Spinal cord (tissue), 10 donors: Measurements from ENCODE around the gene AKT2. TPM values are rescaled to one million over a fixed set of nuclear protein-coding genes. Genes with fewer than 3 reads are reported as not detected.

ENCODE experiments used
- DNase-seq, 6 donors: peaks; one replicate each; pipeline versions ENCODE4 v3.0.0 to v3.0.0-alpha.2; 2013 to 2015; ENCODE audit warnings: low spot score in 6 of 6, low read depth in 4 of 6
- H3K27ac ChIP-seq: one replicate; pipeline ENCODE4 v1.5.1; 2013; ENCODE audit warnings: low read depth, low read length, control low read depth
- H3K27me3 ChIP-seq: one replicate; pipeline ENCODE4 v1.6.1; 2013; ENCODE audit warnings: low read length; ENCODE audit not compliant: control insufficient read depth, insufficient read depth
- H3K36me3 ChIP-seq: one replicate; pipeline ENCODE4 v1.6.1; 2013; ENCODE audit warnings: low read length; ENCODE audit not compliant: control insufficient read depth, insufficient read depth
- H3K4me1 ChIP-seq: one replicate; pipeline ENCODE4 v1.6.1; 2013; ENCODE audit warnings: low read length; ENCODE audit not compliant: control insufficient read depth, insufficient read depth
- H3K4me3 ChIP-seq: one replicate; pipeline ENCODE4 v1.5.1; 2013; ENCODE audit warnings: low read depth, low read length, control low read depth
- H3K9me3 ChIP-seq: one replicate; pipeline ENCODE4 v1.6.1; 2013; ENCODE audit warnings: low read length; ENCODE audit not compliant: control insufficient read depth, insufficient read depth
- WGBS: methylation state at CpG from one replicate; pipeline ENCODE4 v1.1.5; 2013; ENCODE audit warnings: missing lambda C conversion rate; ENCODE audit not compliant: insufficient coverage; 5-methylcytosine and 5-hydroxymethylcytosine counted together
- polyA plus RNA-seq, 2 donors: library from polyadenylated mRNA; unstranded; fragments of 120-200 nt; gene quantifications; one replicate each; pipeline ENCODE4 v1.2.1, GENCODE V29; 2013; ENCODE audit not compliant: insufficient read length in 2 of 2
- total RNA-seq, 2 donors: library from RNA; depleted of rRNA in 1 of 2; stranded (reverse); fragments of 120-200 nt in 1 of 2; fragments of >200 nt in 1 of 2; gene quantifications; one replicate each; pipeline versions ENCODE4 v1.2.3 to v1.2.4, GENCODE V29; 2013 to 2014
- donor health status: healthy.

AKT2 gene
- total and polyA plus RNA-seq, 4 donors: 62.8 to 210 (median 140) TPM

DNA sequence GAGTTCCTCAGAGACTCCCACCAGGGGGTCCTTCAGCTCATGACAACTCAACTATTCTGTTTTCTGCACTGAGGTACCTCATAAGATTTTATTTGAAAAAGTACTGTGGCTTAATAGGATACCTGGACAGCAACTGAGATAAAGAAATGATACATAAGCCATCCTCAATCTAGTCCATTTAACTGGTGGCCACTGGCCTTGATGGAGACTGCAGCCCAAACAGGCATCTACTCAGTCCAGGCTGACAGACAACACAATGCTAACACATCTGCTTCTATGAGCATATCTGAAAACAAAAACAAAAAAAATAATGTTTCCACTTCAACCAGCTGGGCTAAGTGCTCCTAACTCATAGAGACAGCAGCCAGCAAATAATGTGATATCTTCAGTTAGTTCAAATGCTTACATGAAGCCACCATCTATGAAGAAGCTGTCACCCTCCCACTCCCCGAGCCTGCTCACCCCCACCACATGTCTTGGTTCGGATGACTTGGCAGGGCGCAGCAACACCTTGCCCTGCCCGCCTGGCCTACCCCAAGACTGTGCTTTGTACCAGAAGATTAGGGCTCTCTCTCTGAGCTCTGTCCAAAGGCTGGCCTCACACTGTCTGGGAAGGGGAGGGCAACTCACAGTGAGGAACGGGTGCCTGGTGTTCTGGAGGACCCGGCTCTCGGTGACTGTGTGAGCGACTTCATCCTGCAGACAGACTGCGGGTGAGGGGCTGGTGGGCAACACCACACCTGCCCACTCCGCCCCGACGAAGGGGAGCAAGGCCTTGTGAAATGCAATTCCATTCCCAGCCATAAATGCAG, 45.5 kb downstream of the AKT2 start:
- no peak for DNase-seq

DNA sequence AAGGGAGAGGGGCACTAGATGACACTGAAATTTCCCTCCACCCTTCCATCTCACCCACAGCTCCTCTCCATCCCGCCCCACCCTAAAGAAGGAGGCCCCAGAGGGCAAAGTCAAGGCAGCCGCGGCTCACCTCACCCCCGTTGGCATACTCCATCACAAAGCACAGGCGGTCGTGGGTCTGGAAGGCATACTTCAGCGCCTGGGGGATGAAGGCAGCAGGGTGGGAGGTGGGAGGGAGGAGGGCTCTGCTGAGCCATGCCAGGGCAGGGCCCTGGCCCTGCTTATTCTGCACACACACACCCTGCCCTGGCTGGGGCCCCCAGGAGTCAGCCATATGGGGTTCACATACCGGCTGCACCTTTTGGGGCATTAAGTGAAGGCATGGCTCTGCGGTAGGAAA, 46.4 kb downstream of the AKT2 start:
- Histone ChIP-seq H3K27me3 (no peaks in the 10 kb centered on the region), H3K4me1 (peaks cover 26% of the 10 kb centered on the region), H3K4me3 (no peak overlapping the region), H3K9me3 (no peaks in the 10 kb centered on the region), H3K36me3 (peaks cover 88% of the 10 kb centered on the region), H3K27ac (no peak overlapping the region)
- DNase-seq: no peak
- 95% methylated on average over 2 of the region's 9 CpGs for WGBS

More for the DNA sequence above, 45.5 kb downstream of the AKT2 start:
- H3K4me3 ChIP-seq: no peak overlapping the region
- no peaks in the 10 kb centered on the region for H3K27me3 ChIP-seq
- 90% methylated on average over 9 of the region's 12 CpGs for WGBS
- no peak overlapping the region for H3K27ac ChIP-seq
- H3K4me1 ChIP-seq: peaks cover 28% of the 10 kb centered on the region
- peaks cover 79% of the 10 kb centered on the region for H3K36me3 ChIP-seq
- no peaks in the 10 kb centered on the region for H3K9me3 ChIP-seq

DNA sequence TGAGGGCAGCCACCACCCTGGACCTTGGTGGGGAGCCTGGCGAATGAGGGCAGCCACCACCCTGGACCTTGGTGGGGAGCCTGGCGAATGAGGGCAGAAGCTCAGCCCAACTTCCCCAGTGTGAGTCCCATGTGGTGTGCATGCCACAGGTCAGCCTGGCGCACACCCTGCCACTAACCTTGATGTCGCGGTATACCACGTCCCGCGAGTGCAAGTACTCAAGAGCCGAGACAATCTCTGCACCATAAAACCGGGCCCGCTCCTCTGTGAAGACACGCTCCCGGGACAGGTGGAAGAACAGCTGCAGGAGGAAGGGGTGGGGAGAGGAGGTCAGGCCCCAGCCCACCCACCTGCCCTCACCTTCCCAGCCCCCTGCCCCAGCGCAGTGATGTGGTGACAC, 47.4 kb downstream of the AKT2 start:
- DNase-seq: no peak
- WGBS: 98% methylated on average over 10 of the region's 14 CpGs
- H3K4me1 ChIP-seq: peaks cover 18% of the 10 kb centered on the region
- no peak overlapping the region for H3K4me3 ChIP-seq
- H3K9me3 ChIP-seq: no peaks in the 10 kb centered on the region
- no peak overlapping the region for H3K27ac ChIP-seq
- H3K27me3 ChIP-seq: no peaks in the 10 kb centered on the region
- H3K36me3 ChIP-seq: peaks cover 98% of the 10 kb centered on the region

DNA sequence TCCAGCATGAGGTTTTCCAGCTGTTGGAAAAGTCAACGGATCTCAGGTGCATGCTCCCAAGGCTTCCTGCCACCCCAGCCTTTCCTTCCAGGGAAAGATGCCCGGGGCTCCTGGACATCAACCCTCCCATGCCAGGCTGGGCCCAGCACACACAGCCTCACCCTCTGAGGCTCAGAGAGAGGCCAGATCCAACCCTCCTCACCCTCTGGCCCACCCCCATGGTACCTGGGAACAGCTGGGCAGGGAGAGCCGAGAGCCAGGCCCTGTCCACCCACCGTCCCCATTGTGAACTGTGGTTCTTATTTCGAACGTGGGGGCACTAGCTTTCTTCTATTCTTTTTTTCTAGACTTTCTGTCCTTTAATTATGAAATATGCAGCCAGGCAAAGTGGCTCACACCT, 48.8 kb downstream of the AKT2 start:
- peaks cover 95% of the 10 kb centered on the region for H3K36me3 ChIP-seq
- no peak for DNase-seq
- no peaks in the 10 kb centered on the region for H3K9me3 ChIP-seq
- H3K4me3 ChIP-seq: no peak overlapping the region
- no peaks in the 10 kb centered on the region for H3K27me3 ChIP-seq
- H3K27ac ChIP-seq: no peak overlapping the region
- WGBS: 94% methylated on average over 3 of the region's 6 CpGs
- H3K4me1 ChIP-seq: peaks cover 11% of the 10 kb centered on the region

DNA sequence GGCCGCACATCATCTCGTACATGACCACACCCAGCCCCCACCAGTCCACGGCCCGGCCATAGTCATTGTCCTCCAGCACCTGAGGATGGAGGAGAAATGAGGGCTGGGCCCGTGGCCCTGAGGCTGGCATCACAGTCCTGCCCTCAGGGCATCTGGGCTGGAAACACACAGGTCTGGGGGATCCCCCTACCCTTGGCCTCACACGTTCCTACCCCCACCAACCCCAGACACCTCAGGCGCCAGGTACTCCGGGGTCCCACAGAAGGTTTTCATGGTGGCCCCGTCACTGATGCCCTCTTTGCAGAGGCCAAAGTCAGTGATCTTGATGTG, 49.2 kb downstream of the AKT2 start:
- Histone ChIP-seq H3K9me3 (no peaks in the 10 kb centered on the region), H3K4me3 (no peak overlapping the region), H3K27ac (no peak overlapping the region), H3K4me1 (peaks cover 9% of the 10 kb centered on the region), H3K27me3 (no peaks in the 10 kb centered on the region), H3K36me3 (peaks cover 92% of the 10 kb centered on the region)
- DNase-seq: no peak
- 98% methylated on average over 9 of the region's 9 CpGs for WGBS

DNA sequence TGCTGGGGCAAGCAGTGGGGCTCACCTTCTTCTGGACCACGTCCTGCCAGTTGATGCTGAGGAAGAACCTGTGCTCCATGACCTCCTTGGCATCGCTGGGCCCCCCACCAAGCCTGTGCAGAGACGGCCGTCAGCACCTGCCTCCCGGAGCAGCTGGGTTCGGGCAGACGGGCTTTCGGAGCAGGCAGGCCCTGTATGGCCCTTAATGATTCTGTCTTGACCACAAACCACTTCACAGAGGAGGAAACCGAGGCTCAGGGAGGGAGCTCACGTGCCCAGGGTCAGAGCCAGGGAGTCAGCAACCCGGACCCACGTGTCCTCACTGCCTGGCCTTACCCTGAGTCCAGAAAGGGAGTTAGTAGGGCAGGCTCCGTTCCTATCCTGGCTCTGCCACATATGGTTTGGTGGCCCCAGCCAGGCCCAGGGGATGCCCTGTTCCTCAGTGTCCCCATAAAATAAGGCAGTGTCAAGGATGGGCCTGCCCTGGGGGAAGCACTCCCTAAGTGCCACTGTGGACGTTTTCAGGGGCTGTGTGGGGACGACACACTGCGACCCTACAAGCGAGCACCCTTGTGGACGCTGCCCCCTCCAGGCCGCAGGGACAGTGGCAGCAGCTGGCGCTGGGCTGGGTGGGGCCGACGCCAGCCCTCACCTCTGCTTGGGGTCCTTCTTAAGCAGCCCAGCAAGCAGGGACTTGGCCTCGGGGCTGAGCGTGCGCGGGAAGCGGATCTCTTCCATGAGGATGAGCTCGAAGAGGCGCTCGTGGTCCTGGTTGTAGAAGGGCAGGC, 49.7 kb downstream of the AKT2 start:
- Histone ChIP-seq H3K36me3 (peaks cover 86% of the 10 kb centered on the region), H3K9me3 (no peaks in the 10 kb centered on the region), H3K4me3 (no peak overlapping the region), H3K27me3 (no peaks in the 10 kb centered on the region), H3K27ac (no peak overlapping the region), H3K4me1 (peaks cover 7% of the 10 kb centered on the region)
- 86% methylated on average over 30 of the region's 30 CpGs for WGBS
- no peak for DNase-seq

DNA sequence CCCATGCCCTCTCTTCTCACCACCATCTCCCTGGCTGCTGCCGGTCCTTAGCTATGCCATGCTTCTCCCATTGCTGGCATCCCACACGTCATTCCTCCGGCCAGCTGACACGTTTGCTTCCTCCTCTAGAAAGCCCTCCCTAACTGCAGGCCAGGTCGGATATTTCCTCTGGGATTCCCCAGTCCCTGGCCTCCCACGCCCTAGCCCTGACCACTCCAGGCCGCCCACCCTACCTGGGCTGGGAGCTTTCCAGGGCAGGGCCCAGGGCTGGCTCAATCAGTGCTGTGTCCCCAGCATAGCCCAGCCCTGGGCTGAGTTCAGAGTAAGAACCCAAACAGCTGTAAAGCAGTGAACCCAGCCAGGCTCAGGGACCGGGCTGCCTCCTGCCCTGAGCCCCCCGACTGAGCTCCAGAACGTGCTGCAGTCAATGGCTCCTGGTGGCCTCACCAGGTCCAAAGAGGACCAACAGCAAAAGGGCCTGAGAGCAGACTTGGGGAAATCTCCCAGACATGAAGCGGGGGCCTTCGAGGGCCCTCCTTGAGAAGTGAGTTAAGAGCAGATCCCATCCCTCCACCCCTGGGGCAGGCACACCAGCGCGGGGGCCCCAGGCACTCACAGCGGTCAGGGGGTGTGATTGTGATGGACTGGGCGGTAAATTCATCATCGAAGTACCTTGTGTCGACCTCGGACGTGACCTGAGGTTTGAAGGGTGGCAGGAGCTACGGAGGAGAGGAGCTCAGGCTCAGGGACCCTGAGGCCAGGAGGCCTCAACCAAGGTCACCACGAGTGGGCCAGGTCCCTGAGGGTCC, 50.5 kb downstream of the AKT2 start:
- DNase-seq: no peak
- no peak overlapping the region for H3K27ac ChIP-seq

DNA sequence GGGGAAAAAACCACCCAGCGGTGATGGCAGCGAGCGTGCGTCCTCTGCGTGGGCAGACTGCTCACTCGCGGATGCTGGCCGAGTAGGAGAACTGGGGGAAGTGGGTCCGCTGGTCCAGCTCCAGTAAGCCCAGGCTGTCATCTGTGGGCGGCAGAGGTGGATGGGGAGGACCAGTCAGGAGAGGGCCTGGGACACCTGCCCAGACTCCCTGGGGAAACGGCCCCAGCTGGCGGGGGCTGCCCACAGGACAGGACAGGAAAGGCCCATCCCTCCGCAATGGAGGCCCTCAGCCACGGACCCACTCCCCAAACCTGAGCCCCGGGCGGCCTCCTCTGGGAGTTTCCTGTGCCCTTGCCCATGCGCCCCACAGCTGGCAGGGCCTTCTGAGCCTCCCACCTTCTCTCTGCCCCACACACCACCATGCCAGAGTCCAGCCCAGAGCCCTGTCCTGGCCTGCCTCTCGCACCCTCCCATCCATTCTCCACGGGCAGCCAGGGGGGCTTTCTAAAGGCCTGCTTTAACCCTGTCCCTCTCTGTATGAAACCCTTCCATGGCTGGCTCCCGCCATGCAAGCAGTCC, 51.2 kb downstream of the AKT2 start:
- Histone ChIP-seq H3K4me1 (peaks cover 7% of the 10 kb centered on the region), H3K27me3 (no peaks in the 10 kb centered on the region), H3K9me3 (no peaks in the 10 kb centered on the region), H3K4me3 (no peak overlapping the region), H3K36me3 (peaks cover 72% of the 10 kb centered on the region), H3K27ac (no peak overlapping the region)
- DNase-seq: no peak
- 93% methylated on average over 19 of the region's 20 CpGs for WGBS

More for the DNA sequence above, 50.5 kb downstream of the AKT2 start:
- Histone ChIP-seq H3K9me3 (no peaks in the 10 kb centered on the region), H3K27me3 (no peaks in the 10 kb centered on the region), H3K4me1 (peaks cover 7% of the 10 kb centered on the region), H3K36me3 (peaks cover 78% of the 10 kb centered on the region), H3K4me3 (no peak overlapping the region)
- 93% methylated on average over 20 of the region's 22 CpGs for WGBS
